Measurements from ENCODE around the gene FXYD4. TPM values are rescaled to one million over a fixed set of nuclear protein-coding genes. Genes with fewer than 3 reads are reported as not detected.

FXYD4 gene
- total RNA-seq, 4 donors from 2014 or later = not detected

DNA sequence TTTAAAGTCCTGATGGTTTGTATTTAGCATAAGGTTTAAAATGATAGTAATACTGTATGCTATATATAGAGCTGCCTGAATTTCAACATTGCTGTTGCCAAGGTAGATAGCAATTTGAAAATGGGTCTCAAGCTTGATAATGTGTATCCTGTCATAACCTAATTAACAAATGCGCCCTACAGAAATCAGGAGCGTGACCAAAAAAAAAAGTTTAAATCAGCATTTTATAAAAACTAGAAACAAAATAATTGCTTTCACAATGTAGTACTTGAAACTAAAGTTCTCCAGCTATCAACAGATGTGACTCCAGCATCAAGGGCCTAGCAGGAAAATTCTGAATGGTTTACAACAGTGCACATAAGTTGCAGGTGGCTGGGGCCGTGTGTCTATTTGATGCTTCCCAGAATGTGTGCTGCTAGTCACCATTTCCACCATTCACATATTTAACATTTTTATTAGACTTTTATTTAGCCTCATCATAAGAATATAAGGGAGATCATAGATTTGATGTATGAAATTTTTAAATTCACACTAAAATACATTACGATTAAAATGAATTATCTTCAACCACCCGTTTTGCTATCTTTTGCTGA, 14.1 kb downstream of the FXYD4 start:
- no peak for DNase-seq (ENCODE audit: low spot score)
- TF ChIP-seq, protein P1, sequence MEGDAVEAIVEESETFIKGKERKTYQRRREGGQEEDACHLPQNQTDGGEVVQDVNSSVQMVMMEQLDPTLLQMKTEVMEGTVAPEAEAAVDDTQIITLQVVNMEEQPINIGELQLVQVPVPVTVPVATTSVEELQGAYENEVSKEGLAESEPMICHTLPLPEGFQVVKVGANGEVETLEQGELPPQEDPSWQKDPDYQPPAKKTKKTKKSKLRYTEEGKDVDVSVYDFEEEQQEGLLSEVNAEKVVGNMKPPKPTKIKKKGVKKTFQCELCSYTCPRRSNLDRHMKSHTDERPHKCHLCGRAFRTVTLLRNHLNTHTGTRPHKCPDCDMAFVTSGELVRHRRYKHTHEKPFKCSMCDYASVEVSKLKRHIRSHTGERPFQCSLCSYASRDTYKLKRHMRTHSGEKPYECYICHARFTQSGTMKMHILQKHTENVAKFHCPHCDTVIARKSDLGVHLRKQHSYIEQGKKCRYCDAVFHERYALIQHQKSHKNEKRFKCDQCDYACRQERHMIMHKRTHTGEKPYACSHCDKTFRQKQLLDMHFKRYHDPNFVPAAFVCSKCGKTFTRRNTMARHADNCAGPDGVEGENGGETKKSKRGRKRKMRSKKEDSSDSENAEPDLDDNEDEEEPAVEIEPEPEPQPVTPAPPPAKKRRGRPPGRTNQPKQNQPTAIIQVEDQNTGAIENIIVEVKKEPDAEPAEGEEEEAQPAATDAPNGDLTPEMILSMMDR (IDR thresholded peaks at IDR 0.05) = no peak
- no peak for ATAC-seq (ENCODE audit: low FRiP score)

- TF ChIP-seq, protein P1 (IDR thresholded peaks at IDR 0.05) = no peak
- ATAC-seq (ENCODE audit: low FRiP score) (no peak), DNase-seq (ENCODE audit: low spot score) (no peak)
Observed at GRCh38 chr10:43386549-43386948, 15.1 kb downstream of the FXYD4 start.

DNA sequence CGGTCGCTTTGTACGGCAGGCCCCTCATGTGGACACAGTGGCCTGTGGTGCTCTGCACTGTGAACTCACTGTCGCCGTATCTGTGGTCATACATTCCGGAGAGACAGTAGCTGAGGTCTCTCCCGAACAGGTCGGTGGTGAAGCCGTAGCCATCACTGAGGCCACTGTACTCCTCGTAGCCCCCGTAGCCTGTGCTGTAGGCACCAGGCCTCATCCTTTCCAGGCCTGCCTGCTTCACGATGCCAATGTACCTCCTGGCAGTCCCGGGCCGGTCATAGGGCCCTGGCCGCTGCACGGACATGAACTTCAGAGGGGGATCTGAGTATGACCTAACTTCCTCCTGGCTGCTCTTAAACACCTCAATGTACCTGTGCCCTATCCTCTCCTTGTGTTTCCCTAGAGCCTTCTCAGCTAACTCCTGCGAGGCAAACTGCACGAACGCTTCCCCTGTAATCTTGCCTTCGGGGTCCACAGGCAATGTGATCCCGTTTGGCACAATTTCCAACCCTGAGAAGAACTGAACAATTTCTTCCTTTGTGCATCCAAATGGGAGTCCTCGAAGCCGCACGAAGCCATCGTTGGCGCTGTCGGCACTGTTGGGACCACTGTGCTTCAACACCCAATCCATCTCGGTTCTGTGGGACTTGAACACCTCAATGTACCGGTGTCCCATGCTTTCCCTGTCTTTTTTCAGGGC, 15.7 kb downstream of the FXYD4 start:
- ATAC-seq (ENCODE audit: low FRiP score) (no peak), DNase-seq (ENCODE audit: low spot score) (no peak)
- TF ChIP-seq, protein P1 (IDR thresholded peaks at IDR 0.05) = no peak

GRCh38 chr10:43387678-43388032, 16.2 kb downstream of the FXYD4 start:
- TF ChIP-seq, protein P1 (IDR thresholded peaks at IDR 0.05) = no peak
- ATAC-seq (ENCODE audit: low FRiP score) = no peak
- DNase-seq (ENCODE audit: low spot score) = no peak

DNA sequence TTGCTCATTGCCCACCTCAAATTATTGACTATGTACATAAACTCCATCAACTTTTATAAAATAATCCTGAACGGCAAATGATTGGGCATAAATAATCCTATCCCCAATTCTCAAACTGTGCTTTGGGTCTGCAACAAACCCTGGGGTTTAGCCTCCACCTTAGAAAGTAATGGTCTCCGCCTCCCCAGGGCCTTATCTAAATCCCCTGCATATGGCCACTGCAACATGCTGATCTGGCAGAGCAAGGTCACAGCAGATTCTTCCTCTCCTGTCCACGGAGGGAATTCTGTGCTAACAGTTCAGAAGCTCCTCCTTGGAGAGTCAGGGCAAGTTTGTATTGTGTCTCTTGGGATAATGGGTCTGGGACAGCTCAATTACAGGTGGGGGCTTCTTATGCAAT, 18.4 kb downstream of the FXYD4 start:
- DNase-seq (ENCODE audit: low spot score) = no peak
- TF ChIP-seq, protein P1 (IDR thresholded peaks at IDR 0.05) = no peak

GRCh38 chr10:43390333-43390732, 18.9 kb downstream of the FXYD4 start:
- DNase-seq (ENCODE audit: low spot score) (no peak), ATAC-seq (ENCODE audit: low FRiP score) (no peak)
- TF ChIP-seq, protein P1 (IDR thresholded peaks at IDR 0.05) = no peak

More for the DNA sequence above, 18.4 kb downstream of the FXYD4 start:
- no peak for ATAC-seq (ENCODE audit: low FRiP score)

- DNase-seq (ENCODE audit: low spot score) (no peak), ATAC-seq (ENCODE audit: low FRiP score) (no peak)
- TF ChIP-seq, protein P1 (IDR thresholded peaks at IDR 0.05) = no peak
Observed at GRCh38 chr10:43390759-43391158, 19.3 kb downstream of the FXYD4 start.
